ENCODE measurements around the gene KCNH8. TPM values are rescaled to one million over a fixed set of nuclear protein-coding genes. Genes with fewer than 3 reads are reported as not detected.

The KCNH8 gene
- total RNA-seq, 2 donors from 2014 or later = not detected

GRCh38 chr3:19149368-19149767 is 1.1 kb downstream of the KCNH8 start:
- Mint-ChIP-seq H3K27me3 (peaks cover 12% of the 10 kb centered on the region), H3K4me3 (no peak overlapping the region), H3K4me1 (peaks cover 6% of the 10 kb centered on the region), H3K9me3 (peaks cover 6% of the 10 kb centered on the region), H3K36me3 (ENCODE audit: low read depth) (peaks cover 6% of the 10 kb centered on the region), H3K27ac (no peak overlapping the region)
- ATAC-seq (replicated peaks) = no peak

DNA sequence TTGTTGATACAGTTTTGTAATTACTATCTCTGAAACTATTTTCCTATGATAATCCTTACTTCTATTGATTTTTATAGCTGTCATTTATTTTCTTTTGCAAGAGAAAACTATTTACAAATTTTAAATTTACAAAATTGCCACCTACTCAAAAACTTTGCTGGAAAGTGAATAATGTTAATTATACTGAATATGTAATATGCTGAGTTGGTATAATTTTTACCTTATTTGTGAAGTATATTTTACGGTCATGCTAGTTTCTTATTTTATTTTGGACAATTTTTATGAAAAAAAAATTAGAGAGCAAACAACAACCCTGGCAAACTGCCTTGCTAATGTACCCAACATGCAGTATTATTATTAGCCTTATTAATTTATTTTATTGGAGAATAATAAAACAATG is 2.9 kb downstream of the KCNH8 start:
- peaks cover 6% of the 10 kb centered on the region for H3K9me3 Mint-ChIP-seq
- ATAC-seq (replicated peaks) = no peak
- peaks cover 17% of the 10 kb centered on the region for H3K27me3 Mint-ChIP-seq
- no peak overlapping the region for H3K4me3 Mint-ChIP-seq
- no peak overlapping the region for H3K27ac Mint-ChIP-seq
- peaks cover 6% of the 10 kb centered on the region for H3K4me1 Mint-ChIP-seq
- peaks cover 6% of the 10 kb centered on the region for H3K36me3 Mint-ChIP-seq (ENCODE audit: low read depth)

DNA sequence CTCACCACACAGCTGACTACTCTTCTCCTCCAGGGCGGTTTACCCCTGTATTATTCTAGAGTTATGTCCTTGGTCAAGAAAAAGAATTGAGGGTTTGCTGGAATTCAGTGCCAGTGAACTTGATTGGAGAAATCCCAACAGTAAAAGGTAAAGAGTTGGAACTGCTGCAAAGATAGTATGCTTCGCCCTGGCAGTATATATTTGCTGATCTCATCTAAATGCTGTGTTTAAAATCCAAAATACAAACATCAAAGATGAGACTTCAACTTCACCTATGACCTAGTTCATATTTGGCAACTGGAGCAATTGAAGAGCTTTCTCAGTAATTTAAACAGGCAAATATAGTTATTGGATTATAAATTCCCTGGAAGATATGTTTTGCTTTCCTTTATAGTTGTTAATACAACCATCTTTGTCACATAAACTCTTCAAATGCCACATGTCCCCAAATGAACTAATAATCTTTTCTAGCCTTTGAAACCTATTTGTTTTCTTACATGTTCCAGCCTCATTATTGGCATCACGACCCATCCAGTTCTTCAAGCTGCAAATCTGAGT is 6.5 kb downstream of the KCNH8 start:
- no peak overlapping the region for H3K4me3 Mint-ChIP-seq
- peaks cover 11% of the 10 kb centered on the region for H3K27me3 Mint-ChIP-seq
- H3K9me3 Mint-ChIP-seq = no peaks in the 10 kb centered on the region
- no peaks in the 10 kb centered on the region for H3K4me1 Mint-ChIP-seq
- H3K27ac Mint-ChIP-seq = no peak overlapping the region
- H3K36me3 Mint-ChIP-seq (ENCODE audit: low read depth) = no peaks in the 10 kb centered on the region
- no peak for ATAC-seq (replicated peaks)

DNA sequence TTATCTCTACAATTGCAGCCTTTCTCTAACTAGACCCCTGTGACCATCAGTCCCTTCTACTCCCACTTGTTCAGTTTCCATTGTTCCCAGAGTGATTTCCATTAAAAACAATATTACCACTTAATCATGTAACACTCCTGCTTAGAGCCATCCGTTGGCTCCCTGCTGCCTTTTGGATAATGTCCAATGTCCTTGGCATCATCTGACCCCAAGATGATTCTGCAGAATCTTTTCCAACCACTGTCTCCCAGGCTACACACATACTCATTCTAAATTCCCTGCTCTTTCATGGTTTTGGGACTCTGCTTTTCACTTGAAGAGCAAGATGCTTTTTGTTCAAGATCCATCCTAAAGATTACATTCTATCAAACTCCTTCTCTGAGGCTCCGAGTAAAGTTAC is 7.1 kb downstream of the KCNH8 start:
- H3K9me3 Mint-ChIP-seq = no peaks in the 10 kb centered on the region

DNA sequence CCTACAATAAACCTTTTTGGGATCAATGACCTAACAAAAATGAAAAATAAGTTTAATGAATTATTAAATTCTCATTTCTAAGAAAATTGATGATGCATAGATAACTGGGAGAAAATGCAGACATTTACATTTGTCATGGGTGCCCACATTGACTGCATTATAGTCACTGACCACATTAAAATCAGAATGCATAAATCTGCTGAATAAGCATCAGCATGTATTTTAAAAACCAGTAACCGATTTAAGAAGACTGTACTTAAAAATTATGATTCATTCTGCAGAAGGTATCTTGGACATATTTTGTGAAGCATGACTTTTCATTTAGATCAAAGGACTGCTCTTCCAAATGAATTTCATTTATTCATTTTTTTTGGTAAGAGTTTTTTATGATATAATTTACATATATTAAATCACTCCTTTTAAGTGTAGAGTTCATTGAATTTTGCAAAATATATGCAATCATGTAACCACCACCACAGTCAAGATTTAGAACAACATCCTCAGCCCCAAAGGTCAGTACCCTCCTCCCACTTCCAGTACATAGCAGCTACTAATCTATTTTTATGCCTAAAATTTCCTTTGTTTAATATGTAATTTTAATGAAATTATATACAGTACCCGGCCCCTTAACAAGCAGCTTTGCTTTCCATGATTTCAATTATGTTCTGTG is 11.8 kb downstream of the KCNH8 start:
- ATAC-seq (replicated peaks) = no peak
- Mint-ChIP-seq H3K27me3 (peaks cover 18% of the 10 kb centered on the region), H3K36me3 (ENCODE audit: low read depth) (no peaks in the 10 kb centered on the region), H3K9me3 (no peaks in the 10 kb centered on the region), H3K27ac (no peak overlapping the region), H3K4me3 (no peak overlapping the region), H3K4me1 (no peaks in the 10 kb centered on the region)

More for the DNA sequence above, 7.1 kb downstream of the KCNH8 start:
- H3K36me3 Mint-ChIP-seq (ENCODE audit: low read depth) = no peaks in the 10 kb centered on the region
- ATAC-seq (replicated peaks) = no peak
- H3K4me3 Mint-ChIP-seq = no peak overlapping the region
- H3K4me1 Mint-ChIP-seq = no peaks in the 10 kb centered on the region
- H3K27ac Mint-ChIP-seq = no peak overlapping the region
- peaks cover 10% of the 10 kb centered on the region for H3K27me3 Mint-ChIP-seq

- Mint-ChIP-seq H3K4me3 (no peak overlapping the region), H3K4me1 (no peaks in the 10 kb centered on the region), H3K9me3 (no peaks in the 10 kb centered on the region), H3K27ac (no peak overlapping the region), H3K36me3 (ENCODE audit: low read depth) (no peaks in the 10 kb centered on the region), H3K27me3 (peaks cover 12% of the 10 kb centered on the region)
- ATAC-seq (replicated peaks) = no peak
Observed at GRCh38 chr3:19165654-19166053, 17.3 kb downstream of the KCNH8 start.

GRCh38 chr3:19171794-19172193 is 23.5 kb downstream of the KCNH8 start:
- no peaks in the 10 kb centered on the region for H3K36me3 Mint-ChIP-seq (ENCODE audit: low read depth)
- ATAC-seq (replicated peaks) = no peak
- peaks cover 8% of the 10 kb centered on the region for H3K27me3 Mint-ChIP-seq
- no peaks in the 10 kb centered on the region for H3K9me3 Mint-ChIP-seq
- no peaks in the 10 kb centered on the region for H3K4me1 Mint-ChIP-seq
- no peak overlapping the region for H3K4me3 Mint-ChIP-seq
- no peak overlapping the region for H3K27ac Mint-ChIP-seq

GRCh38 chr3:19173945-19174344 is 25.6 kb downstream of the KCNH8 start:
- no peak overlapping the region for H3K4me3 Mint-ChIP-seq
- no peak overlapping the region for H3K27ac Mint-ChIP-seq
- no peaks in the 10 kb centered on the region for H3K9me3 Mint-ChIP-seq
- H3K4me1 Mint-ChIP-seq = no peaks in the 10 kb centered on the region
- H3K27me3 Mint-ChIP-seq = peaks cover 15% of the 10 kb centered on the region
- no peak for ATAC-seq (replicated peaks)
- no peaks in the 10 kb centered on the region for H3K36me3 Mint-ChIP-seq (ENCODE audit: low read depth)

DNA sequence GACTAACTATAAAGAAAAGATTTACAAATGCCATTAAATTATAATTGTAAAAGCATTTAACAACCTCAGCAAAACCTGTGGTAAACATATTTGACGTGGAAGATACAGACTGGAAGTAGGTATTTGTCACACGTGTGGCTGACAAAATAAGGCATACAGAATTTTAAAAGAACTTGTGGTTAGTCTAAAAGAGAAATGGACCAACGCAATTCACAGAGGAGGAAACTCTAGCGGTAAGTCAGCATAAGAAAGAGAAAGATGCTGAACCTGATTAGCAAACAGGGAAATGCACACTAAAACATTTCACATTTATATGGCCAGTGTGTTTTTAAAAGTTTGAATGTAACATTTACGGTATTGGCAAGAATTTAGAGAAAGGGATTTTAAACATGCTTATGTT is 35.3 kb downstream of the KCNH8 start:
- H3K27me3 Mint-ChIP-seq = peaks cover 7% of the 10 kb centered on the region
- H3K4me3 Mint-ChIP-seq = no peak overlapping the region
- no peaks in the 10 kb centered on the region for H3K4me1 Mint-ChIP-seq
- no peaks in the 10 kb centered on the region for H3K36me3 Mint-ChIP-seq (ENCODE audit: low read depth)
- no peak for ATAC-seq (replicated peaks)
- no peak overlapping the region for H3K27ac Mint-ChIP-seq
- H3K9me3 Mint-ChIP-seq = no peaks in the 10 kb centered on the region

GRCh38 chr3:19190126-19190525 is 41.8 kb downstream of the KCNH8 start:
- H3K27me3 Mint-ChIP-seq = no peaks in the 10 kb centered on the region
- H3K36me3 Mint-ChIP-seq (ENCODE audit: low read depth) = no peaks in the 10 kb centered on the region
- ATAC-seq (replicated peaks) = no peak
- H3K27ac Mint-ChIP-seq = no peak overlapping the region
- H3K4me3 Mint-ChIP-seq = no peak overlapping the region
- no peaks in the 10 kb centered on the region for H3K4me1 Mint-ChIP-seq
- no peaks in the 10 kb centered on the region for H3K9me3 Mint-ChIP-seq

DNA sequence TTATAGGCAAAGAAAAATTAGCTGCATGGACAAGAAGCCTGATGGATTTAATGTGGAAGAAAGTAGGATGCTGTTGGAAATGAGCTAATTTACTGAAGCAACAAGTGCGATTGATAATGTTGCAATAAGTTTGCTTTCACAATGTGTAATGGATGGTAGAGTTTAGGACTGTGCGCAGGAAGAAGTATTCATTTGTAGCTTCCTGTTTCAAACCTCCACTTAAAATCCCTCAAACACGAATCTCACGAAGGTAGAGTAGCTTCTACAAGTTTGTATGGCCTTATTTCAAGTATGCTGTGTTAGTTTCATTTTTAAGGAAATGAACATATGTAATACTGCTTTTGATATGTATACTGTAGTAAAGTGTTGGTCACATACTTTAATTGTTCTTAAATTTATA is 42.3 kb downstream of the KCNH8 start:
- Mint-ChIP-seq H3K27me3 (no peaks in the 10 kb centered on the region), H3K4me1 (no peaks in the 10 kb centered on the region), H3K4me3 (no peak overlapping the region), H3K36me3 (ENCODE audit: low read depth) (no peaks in the 10 kb centered on the region), H3K9me3 (no peaks in the 10 kb centered on the region), H3K27ac (no peak overlapping the region)
- ATAC-seq (replicated peaks) = peak; percentile 63

- no peaks in the 10 kb centered on the region for H3K36me3 Mint-ChIP-seq (ENCODE audit: low read depth)
- H3K4me1 Mint-ChIP-seq = no peaks in the 10 kb centered on the region
- no peaks in the 10 kb centered on the region for H3K9me3 Mint-ChIP-seq
- no peak overlapping the region for H3K4me3 Mint-ChIP-seq
- no peak overlapping the region for H3K27ac Mint-ChIP-seq
- ATAC-seq (replicated peaks) = no peak
- H3K27me3 Mint-ChIP-seq = no peaks in the 10 kb centered on the region
Observed at GRCh38 chr3:19199131-19199530, 50.8 kb downstream of the KCNH8 start.

- Mint-ChIP-seq H3K4me1 (no peaks in the 10 kb centered on the region), H3K36me3 (ENCODE audit: low read depth) (no peaks in the 10 kb centered on the region), H3K4me3 (no peak overlapping the region), H3K27me3 (peaks cover 8% of the 10 kb centered on the region), H3K27ac (no peak overlapping the region), H3K9me3 (no peaks in the 10 kb centered on the region)
- ATAC-seq (replicated peaks) = no peak
Observed at GRCh38 chr3:19202303-19202702, 54.0 kb downstream of the KCNH8 start.

DNA sequence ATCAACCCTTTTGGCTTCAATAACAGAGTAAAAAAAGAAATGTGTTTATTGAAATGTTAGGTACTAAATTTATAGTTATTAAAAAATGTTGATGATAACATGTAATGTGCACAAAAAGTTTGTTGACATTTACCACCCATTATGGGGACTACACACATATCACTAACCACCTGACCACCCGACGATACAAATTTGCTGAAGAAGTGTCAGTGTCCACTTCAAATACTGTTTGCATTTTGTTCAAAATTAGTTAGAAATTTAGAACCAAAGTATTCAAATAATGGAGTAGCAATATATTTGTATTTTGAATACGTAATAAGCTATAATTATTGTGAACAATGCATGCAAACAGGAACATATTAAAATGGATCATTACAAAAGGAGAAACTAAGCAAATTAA is 54.4 kb downstream of the KCNH8 start:
- no peak for ATAC-seq (replicated peaks)
- Mint-ChIP-seq H3K36me3 (ENCODE audit: low read depth) (no peaks in the 10 kb centered on the region), H3K4me1 (no peaks in the 10 kb centered on the region), H3K9me3 (no peaks in the 10 kb centered on the region), H3K4me3 (no peak overlapping the region), H3K27me3 (peaks cover 8% of the 10 kb centered on the region), H3K27ac (no peak overlapping the region)

DNA sequence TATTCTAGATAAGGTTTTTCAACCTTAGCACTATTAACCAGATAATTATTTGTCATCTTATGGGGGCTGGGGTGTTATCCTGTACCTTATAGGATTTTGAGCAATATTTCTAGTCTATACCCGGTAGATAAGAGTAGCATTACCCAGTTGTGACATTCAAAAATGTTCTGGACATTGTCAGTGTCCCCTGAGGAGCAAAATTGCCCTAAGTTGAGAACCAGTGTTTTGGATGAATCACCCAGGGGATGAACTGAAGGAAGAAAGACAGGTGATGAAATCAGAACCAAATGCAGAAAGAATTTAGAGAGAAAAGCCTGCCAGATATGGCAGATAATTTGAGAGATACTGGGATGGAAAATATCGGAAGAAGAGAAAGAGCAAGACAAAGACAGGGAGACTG is 58.2 kb downstream of the KCNH8 start:
- ATAC-seq (replicated peaks) = no peak
- Mint-ChIP-seq H3K9me3 (no peaks in the 10 kb centered on the region), H3K27me3 (peaks cover 8% of the 10 kb centered on the region), H3K4me3 (no peak overlapping the region), H3K4me1 (no peaks in the 10 kb centered on the region), H3K27ac (no peak overlapping the region), H3K36me3 (ENCODE audit: low read depth) (no peaks in the 10 kb centered on the region)
